Activated CD8-positive, alpha-beta T cell treated with anti-CD3 and anti-CD28 coated beads, Interleukin-2, amount 10 ng/mL, durations not matched to agents 7 days and 5 days (primary cell): ENCODE results near the gene TENT5A. TPM values are rescaled to one million over a fixed set of nuclear protein-coding genes. Genes with fewer than 3 reads are reported as not detected.

Source experiments
- ATAC-seq: fragments of 150-1000 bp; cut with Tn5 transposase; one replicate; pipeline ENCODE4 v1.10.0; 2021; ENCODE audit warnings: moderate library complexity
- CTCF ChIA-PET: fragments of 350-600 bp; sonication (Branson Sonifier 250); formaldehyde crosslinking; loops from one replicate; lab custom pipeline; 2021; ENCODE audit warnings: antibody characterized with exemption; lab: Charles Lee
- POLR2A ChIA-PET: fragments of 350-600 bp; sonication (Branson Sonifier 250); formaldehyde crosslinking; loops from one replicate; lab custom pipeline; 2021; ENCODE audit warnings: antibody characterized with exemption; lab: Charles Lee
- DNase-seq: peaks from one replicate; pipeline ENCODE4 v3.0.0-alpha.2; 2020
- H3K27ac Mint-ChIP-seq: one replicate; pipeline ENCODE4 v1.8.0; 2021; ENCODE audit warnings: mild to moderate bottlenecking, mixed read lengths
- H3K27me3 Mint-ChIP-seq: one replicate; pipeline ENCODE4 v1.8.0; 2021; ENCODE audit warnings: low read depth, mixed read lengths
- H3K36me3 Mint-ChIP-seq: one replicate; pipeline ENCODE4 v1.8.0; 2021; ENCODE audit warnings: low read depth, mixed read lengths
- H3K4me1 Mint-ChIP-seq: one replicate; pipeline ENCODE4 v1.8.0; 2021; ENCODE audit warnings: low read depth, mixed read lengths
- H3K4me3 Mint-ChIP-seq: one replicate; pipeline ENCODE4 v1.8.0; 2021; ENCODE audit warnings: mild to moderate bottlenecking, mixed read lengths
- H3K9me3 Mint-ChIP-seq: one replicate; pipeline ENCODE4 v1.8.0; 2022; ENCODE audit warnings: mixed read lengths; ENCODE audit not compliant: insufficient read depth
- total RNA-seq, 2 experiments: library from RNA; stranded (reverse); gene quantifications; one replicate each; pipeline ENCODE4 v1.2.3, GENCODE V29; 2021

TENT5A gene
- total RNA-seq, 2 experiments from 2014 or later, result 1.7 to 1.9 TPM

- no peaks in the 10 kb centered on the region for H3K9me3 Mint-ChIP-seq
- CTCF ChIA-PET, result no interaction called here
- DNase-seq (no peak), ATAC-seq (no peak)
- no peaks in the 10 kb centered on the region for H3K36me3 Mint-ChIP-seq
- POLR2A ChIA-PET, result no interaction called here
- H3K4me3 Mint-ChIP-seq, result no peak overlapping the region
- peaks cover 16% of the 10 kb centered on the region for H3K27me3 Mint-ChIP-seq
- H3K27ac Mint-ChIP-seq, result no peak overlapping the region
- peaks cover 4% of the 10 kb centered on the region for H3K4me1 Mint-ChIP-seq
These were observed 17.3 kb upstream of the TENT5A start for GRCh38 chr6:81769824-81770223.

- H3K4me3 Mint-ChIP-seq, result no peak overlapping the region
- peaks cover 15% of the 10 kb centered on the region for H3K27me3 Mint-ChIP-seq
- H3K4me1 Mint-ChIP-seq, result peaks cover 4% of the 10 kb centered on the region
- no peaks in the 10 kb centered on the region for H3K36me3 Mint-ChIP-seq
- POLR2A ChIA-PET, result no interaction called here
- CTCF ChIA-PET, result no interaction called here
- no peak overlapping the region for H3K27ac Mint-ChIP-seq
- ATAC-seq (no peak), DNase-seq (no peak)
- H3K9me3 Mint-ChIP-seq, result no peaks in the 10 kb centered on the region
These were observed 15.9 kb upstream of the TENT5A start for GRCh38 chr6:81768150-81768942.

GRCh38 chr6:81767163-81767891 is 14.8 kb upstream of the TENT5A start:
- Mint-ChIP-seq H3K27me3 (peaks cover 13% of the 10 kb centered on the region), H3K36me3 (no peaks in the 10 kb centered on the region), H3K27ac (no peak overlapping the region), H3K9me3 (no peaks in the 10 kb centered on the region), H3K4me3 (no peak overlapping the region), H3K4me1 (no peaks in the 10 kb centered on the region)
- ChIA-PET CTCF (no interaction called here), POLR2A (no interaction called here)
- DNase-seq (no peak), ATAC-seq (no peak)

- H3K9me3 Mint-ChIP-seq, result no peaks in the 10 kb centered on the region
- no peaks in the 10 kb centered on the region for H3K4me1 Mint-ChIP-seq
- H3K36me3 Mint-ChIP-seq, result no peaks in the 10 kb centered on the region
- peaks cover 13% of the 10 kb centered on the region for H3K27me3 Mint-ChIP-seq
- ChIA-PET POLR2A (no interaction called here), CTCF (interaction anchor here (0.6 kb wide), 1 partner anchor 13 kb away, joined by 3 read pairs; no protein-coding TSS in a partner anchor)
- no peak for ATAC-seq
- no peak overlapping the region for H3K27ac Mint-ChIP-seq
- no peak for DNase-seq
- no peak overlapping the region for H3K4me3 Mint-ChIP-seq
These were observed 14.1 kb upstream of the TENT5A start for GRCh38 chr6:81766482-81767069.

- ATAC-seq, result no peak
- H3K27me3 Mint-ChIP-seq, result peaks cover 13% of the 10 kb centered on the region
- H3K27ac Mint-ChIP-seq, result no peak overlapping the region
- no peaks in the 10 kb centered on the region for H3K4me1 Mint-ChIP-seq
- H3K36me3 Mint-ChIP-seq, result no peaks in the 10 kb centered on the region
- DNase-seq, result no peak
- H3K4me3 Mint-ChIP-seq, result no peak overlapping the region
- no peaks in the 10 kb centered on the region for H3K9me3 Mint-ChIP-seq
- ChIA-PET POLR2A (no interaction called here), CTCF (no interaction called here)
These were observed 12.1 kb upstream of the TENT5A start for GRCh38 chr6:81764531-81764930.

GRCh38 chr6:81763968-81764367 is 11.5 kb upstream of the TENT5A start:
- no peak for DNase-seq
- H3K4me1 Mint-ChIP-seq, result no peaks in the 10 kb centered on the region
- no peak overlapping the region for H3K4me3 Mint-ChIP-seq
- ChIA-PET POLR2A (no interaction called here), CTCF (no interaction called here)
- no peaks in the 10 kb centered on the region for H3K36me3 Mint-ChIP-seq
- H3K9me3 Mint-ChIP-seq, result no peaks in the 10 kb centered on the region
- H3K27me3 Mint-ChIP-seq, result peaks cover 13% of the 10 kb centered on the region
- ATAC-seq, result no peak
- H3K27ac Mint-ChIP-seq, result no peak overlapping the region

- H3K27ac Mint-ChIP-seq, result no peak overlapping the region
- ChIA-PET CTCF (no interaction called here), POLR2A (no interaction called here)
- ATAC-seq (no peak), DNase-seq (no peak)
- H3K4me3 Mint-ChIP-seq, result no peak overlapping the region
- no peaks in the 10 kb centered on the region for H3K4me1 Mint-ChIP-seq
- no peaks in the 10 kb centered on the region for H3K36me3 Mint-ChIP-seq
- H3K27me3 Mint-ChIP-seq, result peaks cover 13% of the 10 kb centered on the region
- no peaks in the 10 kb centered on the region for H3K9me3 Mint-ChIP-seq
These were observed 10.6 kb upstream of the TENT5A start for GRCh38 chr6:81763051-81763450.

GRCh38 chr6:81762606-81763005 is 10.1 kb upstream of the TENT5A start:
- no peaks in the 10 kb centered on the region for H3K4me1 Mint-ChIP-seq
- no peak overlapping the region for H3K4me3 Mint-ChIP-seq
- no peak overlapping the region for H3K27ac Mint-ChIP-seq
- ChIA-PET POLR2A (no interaction called here), CTCF (no interaction called here)
- peaks cover 12% of the 10 kb centered on the region for H3K27me3 Mint-ChIP-seq
- DNase-seq (no peak), ATAC-seq (no peak)
- H3K36me3 Mint-ChIP-seq, result no peaks in the 10 kb centered on the region
- H3K9me3 Mint-ChIP-seq, result no peaks in the 10 kb centered on the region

- no peak overlapping the region for H3K27ac Mint-ChIP-seq
- ChIA-PET CTCF (no interaction called here), POLR2A (no interaction called here)
- no peaks in the 10 kb centered on the region for H3K36me3 Mint-ChIP-seq
- H3K4me3 Mint-ChIP-seq, result no peak overlapping the region
- no peaks in the 10 kb centered on the region for H3K4me1 Mint-ChIP-seq
- no peak for DNase-seq
- no peak for ATAC-seq
- no peaks in the 10 kb centered on the region for H3K9me3 Mint-ChIP-seq
- peaks cover 11% of the 10 kb centered on the region for H3K27me3 Mint-ChIP-seq
These were observed 9.7 kb upstream of the TENT5A start for GRCh38 chr6:81762132-81762531.

- POLR2A ChIA-PET, result no interaction called here
- Mint-ChIP-seq H3K4me3 (no peak overlapping the region), H3K27ac (no peak overlapping the region), H3K4me1 (no peaks in the 10 kb centered on the region), H3K9me3 (no peaks in the 10 kb centered on the region), H3K36me3 (no peaks in the 10 kb centered on the region), H3K27me3 (peaks cover 7% of the 10 kb centered on the region)
- CTCF ChIA-PET, result no interaction called here
- ATAC-seq (no peak), DNase-seq (no peak)
These were observed 8.7 kb upstream of the TENT5A start for GRCh38 chr6:81761197-81761596.

- no peaks in the 10 kb centered on the region for H3K4me1 Mint-ChIP-seq
- DNase-seq (no peak), ATAC-seq (no peak)
- H3K27ac Mint-ChIP-seq, result no peak overlapping the region
- ChIA-PET POLR2A (no interaction called here), CTCF (no interaction called here)
- H3K4me3 Mint-ChIP-seq, result no peak overlapping the region
- H3K9me3 Mint-ChIP-seq, result no peaks in the 10 kb centered on the region
- peaks cover 5% of the 10 kb centered on the region for H3K27me3 Mint-ChIP-seq
- no peaks in the 10 kb centered on the region for H3K36me3 Mint-ChIP-seq
These were observed 7.3 kb upstream of the TENT5A start for GRCh38 chr6:81759782-81760181.

GRCh38 chr6:81758221-81758620 is 5.7 kb upstream of the TENT5A start:
- ChIA-PET CTCF (no interaction called here), POLR2A (no interaction called here)
- H3K27me3 Mint-ChIP-seq, result peaks cover 6% of the 10 kb centered on the region
- no peak overlapping the region for H3K27ac Mint-ChIP-seq
- DNase-seq, result no peak
- H3K36me3 Mint-ChIP-seq, result no peaks in the 10 kb centered on the region
- H3K4me1 Mint-ChIP-seq, result peaks cover 6% of the 10 kb centered on the region
- ATAC-seq, result no peak
- H3K9me3 Mint-ChIP-seq, result no peaks in the 10 kb centered on the region
- no peak overlapping the region for H3K4me3 Mint-ChIP-seq
